ENCODE data around the gene PCSK2.

DNA sequence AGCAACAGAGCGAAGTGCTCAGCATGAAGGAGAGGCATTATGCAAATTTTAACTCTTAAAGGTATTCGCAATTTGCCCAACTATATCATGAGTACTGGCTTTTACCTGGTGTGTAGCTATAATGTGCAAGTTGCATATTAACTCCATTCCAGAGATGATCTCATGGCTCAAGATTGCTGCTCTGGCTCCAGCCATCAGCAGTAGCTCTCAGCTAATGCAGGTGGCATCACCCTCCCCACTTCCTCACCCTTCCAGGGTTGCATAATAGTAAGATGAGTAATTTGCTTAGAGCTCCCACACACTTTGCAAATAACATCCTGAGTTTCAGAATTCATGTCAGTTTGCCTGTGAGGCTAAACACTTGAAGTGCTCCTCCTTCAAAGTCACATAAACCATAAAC is 15.9 kb upstream of the PCSK2 start:
- TF ChIP-seq, protein P1, sequence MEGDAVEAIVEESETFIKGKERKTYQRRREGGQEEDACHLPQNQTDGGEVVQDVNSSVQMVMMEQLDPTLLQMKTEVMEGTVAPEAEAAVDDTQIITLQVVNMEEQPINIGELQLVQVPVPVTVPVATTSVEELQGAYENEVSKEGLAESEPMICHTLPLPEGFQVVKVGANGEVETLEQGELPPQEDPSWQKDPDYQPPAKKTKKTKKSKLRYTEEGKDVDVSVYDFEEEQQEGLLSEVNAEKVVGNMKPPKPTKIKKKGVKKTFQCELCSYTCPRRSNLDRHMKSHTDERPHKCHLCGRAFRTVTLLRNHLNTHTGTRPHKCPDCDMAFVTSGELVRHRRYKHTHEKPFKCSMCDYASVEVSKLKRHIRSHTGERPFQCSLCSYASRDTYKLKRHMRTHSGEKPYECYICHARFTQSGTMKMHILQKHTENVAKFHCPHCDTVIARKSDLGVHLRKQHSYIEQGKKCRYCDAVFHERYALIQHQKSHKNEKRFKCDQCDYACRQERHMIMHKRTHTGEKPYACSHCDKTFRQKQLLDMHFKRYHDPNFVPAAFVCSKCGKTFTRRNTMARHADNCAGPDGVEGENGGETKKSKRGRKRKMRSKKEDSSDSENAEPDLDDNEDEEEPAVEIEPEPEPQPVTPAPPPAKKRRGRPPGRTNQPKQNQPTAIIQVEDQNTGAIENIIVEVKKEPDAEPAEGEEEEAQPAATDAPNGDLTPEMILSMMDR (IDR thresholded peaks at IDR 0.05 in 4 of 5, conservative IDR thresholded peaks at IDR 0.05 in 1 of 5), result no peak
- no peak for TF ChIP-seq POLR2A (IDR thresholded peaks at IDR 0.05)
